B cell (primary cell): ENCODE measurements around the gene MMP1. TPM values are rescaled to one million over a fixed set of nuclear protein-coding genes. Genes with fewer than 3 reads are reported as not detected.

ENCODE experiments used
- ATAC-seq: fragments of 200-7000 bp; cut with Tn5 transposase; one replicate; pipeline ENCODE4 v1.10.0; 2021; ENCODE audit warnings: low read depth, mild to moderate bottlenecking, moderate number of reproducible peaks, moderate library complexity
- CTCF ChIA-PET: fragments of 350-600 bp; sonication (Branson Sonifier 250); formaldehyde crosslinking; loops from one replicate; lab custom pipeline; 2021; ENCODE audit warnings: antibody characterized with exemption, inconsistent platforms; lab: Charles Lee
- POLR2A ChIA-PET: fragments of 350-600 bp; sonication (Branson Sonifier 250); formaldehyde crosslinking; loops from one replicate; lab custom pipeline; 2021; ENCODE audit warnings: antibody characterized with exemption; lab: Charles Lee
- DNase-seq: peaks from one replicate; pipeline ENCODE4 v3.0.0; 2013
- H2AFZ ChIP-seq: 2 replicates; pipeline ENCODE4 v1.6.1; 2012; ENCODE audit warnings: mild to moderate bottlenecking, low read depth, low read length; ENCODE audit not compliant: insufficient read depth, poor library complexity, severe bottlenecking
- H3K27ac ChIP-seq, 2 donors: 1 replicate in 1 of 2; 2 replicates in 1 of 2; pipeline ENCODE4 v1.5.1; 2012 to 2013; ENCODE audit warnings: low read length in 2 of 2, mild to moderate bottlenecking in 2 of 2, moderate library complexity in 1 of 2
- H3K27me3 ChIP-seq, 4 experiments: fragments of 200-600 bp in 1 of 4; sonication (generic) in 1 of 4; replicated peaks in 1 of 4; 1 replicate in 2 of 4; 2 replicates in 2 of 4; pipeline versions ENCODE4 v1.6.1 to v1.7.0; 2013 to 2016; ENCODE audit warnings: low read length in 3 of 4, mild to moderate bottlenecking in 2 of 4, mixed read lengths in 1 of 4, moderate library complexity in 1 of 4; ENCODE audit not compliant: insufficient read depth in 4 of 4, control insufficient read depth in 3 of 4; ENCODE audit errors: control extremely low read depth in 1 of 4
- H3K36me3 ChIP-seq, 2 experiments: replicated peaks in 1 of 2; 1 replicate in 1 of 2; 2 replicates in 1 of 2; pipeline versions ENCODE4 v1.6.1 to v1.7.1; 2013; ENCODE audit warnings: low read length in 1 of 2; ENCODE audit not compliant: insufficient read depth in 2 of 2, control insufficient read depth in 1 of 2; ENCODE audit errors: control extremely low read depth in 1 of 2, extremely low read depth in 1 of 2
- H3K4me1 ChIP-seq, 2 donors: fragments of 200-600 bp in 1 of 2; sonication (generic) in 1 of 2; 1 replicate in 1 of 2; 2 replicates in 1 of 2; pipeline versions ENCODE4 v1.5.1 to v1.6.1; 2013 to 2017; ENCODE audit warnings: low read length in 2 of 2; ENCODE audit not compliant: control insufficient read depth in 2 of 2, insufficient read depth in 2 of 2
- H3K4me2 ChIP-seq: replicated peaks from 2 replicates; pipeline ENCODE3; 2012; ENCODE audit warnings: mild to moderate bottlenecking, low read depth, low read length; ENCODE audit not compliant: poor library complexity, severe bottlenecking
- H3K4me3 ChIP-seq, 5 experiments: fragments of 200-600 bp in 1 of 5; sonication (generic) in 1 of 5; 1 replicate in 3 of 5; 2 replicates in 2 of 5; pipeline versions ENCODE4 v1.5.1 to v1.7.0; 2011 to 2016; ENCODE audit warnings: low read length in 4 of 5, mild to moderate bottlenecking in 4 of 5, low read depth in 2 of 5, control low read depth in 1 of 5, moderate library complexity in 1 of 5; ENCODE audit not compliant: insufficient read depth in 1 of 5; ENCODE audit errors: control extremely low read depth in 1 of 5, extremely low read depth in 1 of 5
- H3K79me2 ChIP-seq: fragments of 200-600 bp; sonication (generic); one replicate; pipeline ENCODE4 v1.6.0; 2016; ENCODE audit warnings: low read length; ENCODE audit not compliant: control insufficient read depth, insufficient read depth
- H3K9ac ChIP-seq: fragments of 200-600 bp; sonication (generic); 2 replicates; pipeline ENCODE4 v1.6.1; 2017; ENCODE audit warnings: mild to moderate bottlenecking, low read length, moderate library complexity
- H3K9me3 ChIP-seq, 3 donors: one replicate each; pipeline versions ENCODE4 v1.6.1 to v1.7.1; 2013; ENCODE audit warnings: low read length in 2 of 3; ENCODE audit not compliant: control insufficient read depth in 2 of 3, insufficient read depth in 1 of 3; ENCODE audit errors: control extremely low read depth in 1 of 3
- H4K20me1 ChIP-seq: 2 replicates; pipeline ENCODE4 v1.6.0; 2012; ENCODE audit warnings: mild to moderate bottlenecking, low read length; ENCODE audit not compliant: insufficient read depth, control insufficient read depth, poor library complexity, severe bottlenecking
- H3K27ac Mint-ChIP-seq: one replicate; pipeline ENCODE4 v1.8.0; 2021; ENCODE audit warnings: mixed read lengths
- H3K27me3 Mint-ChIP-seq: one replicate; pipeline ENCODE4 v1.8.0; 2021; ENCODE audit warnings: mixed read lengths
- H3K4me1 Mint-ChIP-seq: one replicate; pipeline ENCODE4 v1.8.0; 2021; ENCODE audit warnings: mixed read lengths
- H3K4me3 Mint-ChIP-seq: one replicate; pipeline ENCODE4 v1.8.0; 2021; ENCODE audit warnings: mixed read lengths
- H3K9me3 Mint-ChIP-seq: one replicate; pipeline ENCODE4 v1.8.0; 2022; ENCODE audit warnings: mixed read lengths; ENCODE audit not compliant: insufficient read depth
- EZH2 ChIP-seq: IDR thresholded peaks from 2 replicates; pipeline ENCODE4 v1.6.1; 2012; ENCODE audit warnings: borderline replicate concordance, low read depth, mild to moderate bottlenecking, moderate library complexity, low read length; ENCODE audit not compliant: insufficient read depth, poor library complexity, severe bottlenecking
- WGBS: methylation state at CpG from one replicate; pipeline ENCODE4 v1.1.5; 2013; ENCODE audit warnings: missing lambda C conversion rate; ENCODE audit not compliant: insufficient coverage; 5-methylcytosine and 5-hydroxymethylcytosine counted together
- intact Hi-C: fragments of 100-400 bp; cut with micrococcal nuclease; formaldehyde crosslinking; loops from one replicate; pipeline ENCODE4 v1.10.0; 2022
- polyA plus RNA-seq: library from polyadenylated mRNA; depleted of rRNA; stranded (reverse); fragments of >200 nt; gene quantifications from 2 replicates; pipeline ENCODE4 v1.2.3, GENCODE V29; 2012
- total RNA-seq, 2 donors: library from RNA; stranded (reverse); fragments of 120-200 nt in 1 of 2; gene quantifications; 1 replicate in 1 of 2; 2 replicates in 1 of 2; pipeline versions ENCODE4 v1.2.3 to v1.2.4, GENCODE V29; 2013 to 2022
- TF ChIP-seq, protein P1 (sequence below): fragments of 200-600 bp; IDR thresholded peaks from one replicate; pipeline ENCODE4 v1.8.0; 2022; ENCODE audit warnings: antibody characterized with exemption, mild to moderate bottlenecking

Gene MMP1
- total and polyA plus RNA-seq, 2 donors (not counting 1 experiment from before 2014, with no cell fraction given) = not detected

DNA sequence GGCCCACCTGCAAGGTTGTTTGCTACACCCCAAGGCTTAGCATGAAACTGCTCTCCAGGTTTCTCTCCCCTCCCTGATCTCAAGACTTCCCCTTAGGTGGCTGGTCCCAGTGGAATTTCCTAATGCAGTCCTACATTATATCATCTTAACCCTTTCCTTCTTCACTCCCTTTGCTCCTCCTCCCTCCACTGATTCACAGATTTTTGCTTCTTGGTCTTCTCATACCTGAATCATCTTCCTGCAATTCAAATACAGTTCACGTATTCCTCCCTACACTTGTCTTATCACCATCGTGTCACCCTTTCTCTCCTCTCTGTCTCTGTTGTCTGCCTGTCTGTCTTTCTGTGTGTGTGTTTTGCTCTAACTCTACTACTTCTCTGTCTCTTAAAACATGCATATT is 34.5 kb downstream of the MMP1 start:
- Histone ChIP-seq H3K4me3 (no peak overlapping the region), H4K20me1 (no peaks in the 10 kb centered on the region), H3K27ac (no peak overlapping the region), H3K9ac (no peak overlapping the region), H2AFZ (no peak overlapping the region), H3K4me2 (no peak overlapping the region), H3K27me3 (peaks cover 0 to 4% (median 0%) of the 10 kb centered on the region in 4 experiments), H3K36me3 (no peaks in the 10 kb centered on the region), H3K4me1 (no peaks in the 10 kb centered on the region), H3K79me2 (no peaks in the 10 kb centered on the region), H3K9me3 (no peaks in the 10 kb centered on the region)
- H3K4me1 Mint-ChIP-seq = no peaks in the 10 kb centered on the region
- CTCF ChIA-PET = no interaction called here
- H3K27ac Mint-ChIP-seq = no peak overlapping the region
- H3K27me3 Mint-ChIP-seq = peaks cover 10% of the 10 kb centered on the region
- intact Hi-C loops = no loop called here
- H3K4me3 Mint-ChIP-seq = no peak overlapping the region
- ATAC-seq (no peak), DNase-seq (no peak)
- POLR2A ChIA-PET = no interaction called here
- H3K9me3 Mint-ChIP-seq = no peaks in the 10 kb centered on the region
- WGBS = no CpG with 5 or more reads among the region's 2 CpGs
- no peak for TF ChIP-seq EZH2
- TF ChIP-seq, protein P1, sequence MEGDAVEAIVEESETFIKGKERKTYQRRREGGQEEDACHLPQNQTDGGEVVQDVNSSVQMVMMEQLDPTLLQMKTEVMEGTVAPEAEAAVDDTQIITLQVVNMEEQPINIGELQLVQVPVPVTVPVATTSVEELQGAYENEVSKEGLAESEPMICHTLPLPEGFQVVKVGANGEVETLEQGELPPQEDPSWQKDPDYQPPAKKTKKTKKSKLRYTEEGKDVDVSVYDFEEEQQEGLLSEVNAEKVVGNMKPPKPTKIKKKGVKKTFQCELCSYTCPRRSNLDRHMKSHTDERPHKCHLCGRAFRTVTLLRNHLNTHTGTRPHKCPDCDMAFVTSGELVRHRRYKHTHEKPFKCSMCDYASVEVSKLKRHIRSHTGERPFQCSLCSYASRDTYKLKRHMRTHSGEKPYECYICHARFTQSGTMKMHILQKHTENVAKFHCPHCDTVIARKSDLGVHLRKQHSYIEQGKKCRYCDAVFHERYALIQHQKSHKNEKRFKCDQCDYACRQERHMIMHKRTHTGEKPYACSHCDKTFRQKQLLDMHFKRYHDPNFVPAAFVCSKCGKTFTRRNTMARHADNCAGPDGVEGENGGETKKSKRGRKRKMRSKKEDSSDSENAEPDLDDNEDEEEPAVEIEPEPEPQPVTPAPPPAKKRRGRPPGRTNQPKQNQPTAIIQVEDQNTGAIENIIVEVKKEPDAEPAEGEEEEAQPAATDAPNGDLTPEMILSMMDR = no peak

DNA sequence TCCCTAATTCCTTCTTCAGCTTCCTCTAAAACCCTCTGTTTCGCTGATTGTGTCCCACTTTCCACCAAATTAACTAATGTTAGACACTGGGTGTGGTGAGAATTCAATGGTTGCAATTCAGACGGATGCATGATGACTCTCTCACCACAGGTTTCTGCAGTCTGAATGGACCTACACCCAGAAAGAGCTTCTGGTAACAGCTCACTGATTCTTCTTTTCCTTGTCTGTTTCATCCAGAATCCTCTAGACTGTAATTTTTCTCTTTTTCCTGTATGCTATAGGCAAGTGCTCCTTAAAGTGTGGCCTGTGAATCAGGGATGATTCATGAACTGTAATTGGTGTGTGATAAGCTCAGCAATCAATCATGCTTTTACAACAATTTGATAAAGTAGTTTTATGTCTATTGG is 35.6 kb downstream of the MMP1 start:
- Histone ChIP-seq H3K4me2 (no peak overlapping the region), H3K27ac (no peak overlapping the region), H4K20me1 (no peaks in the 10 kb centered on the region), H3K79me2 (no peaks in the 10 kb centered on the region), H2AFZ (no peak overlapping the region), H3K4me3 (no peak overlapping the region), H3K27me3 (peaks cover 0 to 2% (median 0%) of the 10 kb centered on the region in 4 experiments), H3K36me3 (no peaks in the 10 kb centered on the region), H3K4me1 (no peaks in the 10 kb centered on the region), H3K9ac (no peak overlapping the region), H3K9me3 (no peaks in the 10 kb centered on the region)
- intact Hi-C loops = no loop called here
- no peak overlapping the region for H3K4me3 Mint-ChIP-seq
- no CpG with 5 or more reads among the region's 2 CpGs for WGBS
- ATAC-seq = no peak
- H3K27me3 Mint-ChIP-seq = peaks cover 19% of the 10 kb centered on the region
- no peaks in the 10 kb centered on the region for H3K4me1 Mint-ChIP-seq
- no peak for TF ChIP-seq EZH2
- TF ChIP-seq, protein P1 = no peak
- ChIA-PET POLR2A (no interaction called here), CTCF (no interaction called here)
- no peaks in the 10 kb centered on the region for H3K9me3 Mint-ChIP-seq
- no peak for DNase-seq
- H3K27ac Mint-ChIP-seq = no peak overlapping the region
